ENCODE data around the gene SUSD6. TPM values are rescaled to one million over a fixed set of nuclear protein-coding genes. Genes with fewer than 3 reads are reported as not detected.

The SUSD6 gene
- total and polyA plus RNA-seq, 2 experiments from 2014 or later = 15.7 to 28.4 TPM

- H4K20me1 ChIP-seq (ENCODE audit: insufficient read depth, poor library complexity, severe bottlenecking) = peaks cover 13% of the 10 kb centered on the region
- H3K4me1 ChIP-seq (ENCODE audit: insufficient read depth) = peaks cover 3% of the 10 kb centered on the region
- no peaks in the 10 kb centered on the region for H3K9me2 ChIP-seq (replicated peaks; ENCODE audit: insufficient read depth)
- no peak overlapping the region for H3K4me2 ChIP-seq
- H3K79me2 ChIP-seq = peaks cover 57% of the 10 kb centered on the region
- no peaks in the 10 kb centered on the region for H3K36me3 ChIP-seq (replicated peaks; ENCODE audit: insufficient read depth, low read depth)
- no peak overlapping the region for H2AFZ ChIP-seq
- no peaks in the 10 kb centered on the region for H3K27me3 ChIP-seq
- H3K4me3 ChIP-seq = no peak overlapping the region
- DNase-seq (ENCODE audit: low spot score) = no peak
- WGBS (ENCODE audit: low lambda C conversion rate, missing lambda C conversion rate) = 73% methylated on average over 12 of the region's 12 CpGs
- H3K27ac ChIP-seq = no peak overlapping the region
- no peaks in the 10 kb centered on the region for H3K9me3 ChIP-seq (ENCODE audit: low read depth)
- TF ChIP-seq EZH2 (IDR thresholded peaks at IDR 0.05; ENCODE audit: borderline replicate concordance) (no peak), CTCF (IDR thresholded peaks at IDR 0.05; ENCODE audit: poor library complexity) (no peak), EZH2phosphoT487 (IDR thresholded peaks at IDR 0.05; ENCODE audit: low read depth, severe bottlenecking, unreplicated experiment) (no peak)
Measured at GRCh38 chr14:69703047-69704039, 91.9 kb downstream of the SUSD6 start.

GRCh38 chr14:69704319-69704718, 92.9 kb downstream of the SUSD6 start:
- Histone ChIP-seq H3K9me2 (replicated peaks; ENCODE audit: insufficient read depth) (no peaks in the 10 kb centered on the region), H3K4me2 (no peak overlapping the region), H4K20me1 (ENCODE audit: insufficient read depth, poor library complexity, severe bottlenecking) (peaks cover 13% of the 10 kb centered on the region), H3K4me1 (ENCODE audit: insufficient read depth) (no peaks in the 10 kb centered on the region), H3K9me3 (ENCODE audit: low read depth) (no peaks in the 10 kb centered on the region), H2AFZ (no peak overlapping the region), H3K79me2 (peaks cover 47% of the 10 kb centered on the region), H3K27me3 (no peaks in the 10 kb centered on the region), H3K27ac (no peak overlapping the region), H3K36me3 (replicated peaks; ENCODE audit: insufficient read depth, low read depth) (no peaks in the 10 kb centered on the region), H3K4me3 (no peak overlapping the region)
- TF ChIP-seq CTCF (IDR thresholded peaks at IDR 0.05; ENCODE audit: poor library complexity) (no peak), EZH2 (IDR thresholded peaks at IDR 0.05; ENCODE audit: borderline replicate concordance) (no peak), EZH2phosphoT487 (IDR thresholded peaks at IDR 0.05; ENCODE audit: low read depth, severe bottlenecking, unreplicated experiment) (no peak)
- DNase-seq (ENCODE audit: low spot score) = no peak
- WGBS (ENCODE audit: low lambda C conversion rate, missing lambda C conversion rate) = 92% methylated on average over 5 of the region's 5 CpGs

GRCh38 chr14:69705706-69706105, 94.3 kb downstream of the SUSD6 start:
- Histone ChIP-seq H3K4me1 (ENCODE audit: insufficient read depth) (no peaks in the 10 kb centered on the region), H3K4me2 (no peak overlapping the region), H4K20me1 (ENCODE audit: insufficient read depth, poor library complexity, severe bottlenecking) (peaks cover 9% of the 10 kb centered on the region), H2AFZ (no peak overlapping the region), H3K27me3 (no peaks in the 10 kb centered on the region), H3K9me3 (ENCODE audit: low read depth) (no peaks in the 10 kb centered on the region), H3K27ac (no peak overlapping the region), H3K9me2 (replicated peaks; ENCODE audit: insufficient read depth) (no peaks in the 10 kb centered on the region), H3K36me3 (replicated peaks; ENCODE audit: insufficient read depth, low read depth) (no peaks in the 10 kb centered on the region), H3K4me3 (no peak overlapping the region), H3K79me2 (peaks cover 33% of the 10 kb centered on the region)
- WGBS (ENCODE audit: low lambda C conversion rate, missing lambda C conversion rate) = 96% methylated on average over 2 of the region's 2 CpGs
- no peak for DNase-seq (ENCODE audit: low spot score)
- TF ChIP-seq CTCF (IDR thresholded peaks at IDR 0.05; ENCODE audit: poor library complexity) (no peak), EZH2 (IDR thresholded peaks at IDR 0.05; ENCODE audit: borderline replicate concordance) (no peak), EZH2phosphoT487 (IDR thresholded peaks at IDR 0.05; ENCODE audit: low read depth, severe bottlenecking, unreplicated experiment) (no peak)
